ENCODE data around the gene RAB6C. TPM values are rescaled to one million over a fixed set of nuclear protein-coding genes. Genes with fewer than 3 reads are reported as not detected.
"Not testable (repeated sequence)": the region's sequence is repeated elsewhere in the genome, so short reads cannot be mapped to it uniquely, and the experiment has no call there.

Gene RAB6C
- total RNA-seq, 1 experiment from 2014 or later = not detected

- no peaks in the 10 kb centered on the region for H3K9me3 Mint-ChIP-seq (ENCODE audit: low read depth, unreplicated experiment)
- no peak for TF ChIP-seq CTCF (IDR thresholded peaks at IDR 0.05; ENCODE audit: unreplicated experiment)
- intact Hi-C loops (cut with micrococcal nuclease; ENCODE audit: unreplicated experiment) = no loop called here
- no peak overlapping the region for H3K27ac Mint-ChIP-seq (ENCODE audit: unreplicated experiment)
- no peak overlapping the region for H3K4me3 Mint-ChIP-seq (ENCODE audit: low read depth, unreplicated experiment)
- no peaks in the 10 kb centered on the region for H3K4me1 Mint-ChIP-seq (ENCODE audit: low read depth, unreplicated experiment)
- H3K36me3 Mint-ChIP-seq (ENCODE audit: insufficient read depth, unreplicated experiment) = no peaks in the 10 kb centered on the region
- no TSS peak for BruUV-seq (replicated peaks)
- peaks cover under 1% of the 10 kb centered on the region for H3K27me3 Mint-ChIP-seq (ENCODE audit: unreplicated experiment)
- DNase-seq = no peak
- CTCF ChIA-PET = no interaction called here
These were observed 5.0 kb downstream of the RAB6C start for GRCh38 chr2:129984426-129984825.

- not testable (repeated sequence) for BruUV-seq (replicated peaks); H3K4me3 Mint-ChIP-seq (ENCODE audit: low read depth, unreplicated experiment)
- H3K27me3 Mint-ChIP-seq (ENCODE audit: unreplicated experiment) = peaks cover 10% of the 10 kb centered on the region
These were observed 13.0 kb downstream of the RAB6C start for GRCh38 chr2:129992415-129993006.

GRCh38 chr2:129993151-129993550, 13.7 kb downstream of the RAB6C start:
- H3K4me3 Mint-ChIP-seq (ENCODE audit: low read depth, unreplicated experiment); BruUV-seq (replicated peaks); H3K36me3 Mint-ChIP-seq (ENCODE audit: insufficient read depth, unreplicated experiment); H3K4me1 Mint-ChIP-seq (ENCODE audit: low read depth, unreplicated experiment); H3K9me3 Mint-ChIP-seq (ENCODE audit: low read depth, unreplicated experiment); DNase-seq; H3K27ac Mint-ChIP-seq (ENCODE audit: unreplicated experiment); CTCF ChIA-PET; intact Hi-C loops (cut with micrococcal nuclease; ENCODE audit: unreplicated experiment): not testable (repeated sequence)
- peaks cover 17% of the 10 kb centered on the region for H3K27me3 Mint-ChIP-seq (ENCODE audit: unreplicated experiment)

More at GRCh38 chr2:129992415-129993006, 13.0 kb downstream of the RAB6C start:
- intact Hi-C loops (cut with micrococcal nuclease; ENCODE audit: unreplicated experiment); H3K9me3 Mint-ChIP-seq (ENCODE audit: low read depth, unreplicated experiment); DNase-seq; H3K4me1 Mint-ChIP-seq (ENCODE audit: low read depth, unreplicated experiment); CTCF ChIA-PET; H3K36me3 Mint-ChIP-seq (ENCODE audit: insufficient read depth, unreplicated experiment); H3K27ac Mint-ChIP-seq (ENCODE audit: unreplicated experiment): not testable (repeated sequence)

- CTCF ChIA-PET; BruUV-seq (replicated peaks); intact Hi-C loops (cut with micrococcal nuclease; ENCODE audit: unreplicated experiment); H3K36me3 Mint-ChIP-seq (ENCODE audit: insufficient read depth, unreplicated experiment); H3K27ac Mint-ChIP-seq (ENCODE audit: unreplicated experiment); H3K9me3 Mint-ChIP-seq (ENCODE audit: low read depth, unreplicated experiment); DNase-seq; H3K4me3 Mint-ChIP-seq (ENCODE audit: low read depth, unreplicated experiment); H3K4me1 Mint-ChIP-seq (ENCODE audit: low read depth, unreplicated experiment): not testable (repeated sequence)
- peaks cover 44% of the 10 kb centered on the region for H3K27me3 Mint-ChIP-seq (ENCODE audit: unreplicated experiment)
These were observed 17.3 kb downstream of the RAB6C start for GRCh38 chr2:129996657-129997237.

GRCh38 chr2:129998771-129999170, 19.3 kb downstream of the RAB6C start:
- H3K4me3 Mint-ChIP-seq (ENCODE audit: low read depth, unreplicated experiment); CTCF ChIA-PET; H3K36me3 Mint-ChIP-seq (ENCODE audit: insufficient read depth, unreplicated experiment); DNase-seq; H3K4me1 Mint-ChIP-seq (ENCODE audit: low read depth, unreplicated experiment); intact Hi-C loops (cut with micrococcal nuclease; ENCODE audit: unreplicated experiment); H3K9me3 Mint-ChIP-seq (ENCODE audit: low read depth, unreplicated experiment); BruUV-seq (replicated peaks); H3K27ac Mint-ChIP-seq (ENCODE audit: unreplicated experiment): not testable (repeated sequence)
- H3K27me3 Mint-ChIP-seq (ENCODE audit: unreplicated experiment) = peaks cover 44% of the 10 kb centered on the region

- H3K4me3 Mint-ChIP-seq (ENCODE audit: low read depth, unreplicated experiment); H3K4me1 Mint-ChIP-seq (ENCODE audit: low read depth, unreplicated experiment); intact Hi-C loops (cut with micrococcal nuclease; ENCODE audit: unreplicated experiment); BruUV-seq (replicated peaks); H3K36me3 Mint-ChIP-seq (ENCODE audit: insufficient read depth, unreplicated experiment); H3K27me3 Mint-ChIP-seq (ENCODE audit: unreplicated experiment); DNase-seq; CTCF ChIA-PET; H3K9me3 Mint-ChIP-seq (ENCODE audit: low read depth, unreplicated experiment); H3K27ac Mint-ChIP-seq (ENCODE audit: unreplicated experiment): not testable (repeated sequence)
These were observed 26.4 kb downstream of the RAB6C start for GRCh38 chr2:130005862-130006261.

GRCh38 chr2:130016701-130017100, 37.2 kb downstream of the RAB6C start:
- DNase-seq; H3K27ac Mint-ChIP-seq (ENCODE audit: unreplicated experiment); BruUV-seq (replicated peaks); CTCF ChIA-PET; H3K36me3 Mint-ChIP-seq (ENCODE audit: insufficient read depth, unreplicated experiment); H3K4me3 Mint-ChIP-seq (ENCODE audit: low read depth, unreplicated experiment); H3K27me3 Mint-ChIP-seq (ENCODE audit: unreplicated experiment); intact Hi-C loops (cut with micrococcal nuclease; ENCODE audit: unreplicated experiment); H3K4me1 Mint-ChIP-seq (ENCODE audit: low read depth, unreplicated experiment); H3K9me3 Mint-ChIP-seq (ENCODE audit: low read depth, unreplicated experiment): not testable (repeated sequence)

Data from Calu3 (cell line).